Prostate gland (tissue), 2 donors: Measurements from ENCODE around the gene PRDM16. TPM values are rescaled to one million over a fixed set of nuclear protein-coding genes. Genes with fewer than 3 reads are reported as not detected.
"Not testable (repeated sequence)": the region's sequence is repeated elsewhere in the genome, so short reads cannot be mapped to it uniquely, and the experiment has no call there.

Experiments used
- DNase-seq: peaks from one replicate; pipeline ENCODE4 v3.0.0-alpha.2; 2019; ENCODE audit warnings: low spot score
- H3K27ac ChIP-seq, 2 donors: fragments of 200-600 bp; sonication (generic); 2 replicates each; pipeline ENCODE4 v1.5.1; 2017 to 2019
- H3K27me3 ChIP-seq: fragments of 200-600 bp; sonication (generic); replicated peaks from 2 replicates; pipeline ENCODE4 v1.5.1; 2019; ENCODE audit not compliant: insufficient read depth
- H3K36me3 ChIP-seq, 2 donors: fragments of 200-600 bp; sonication (generic); 1 replicate in 1 of 2; 2 replicates in 1 of 2; pipeline versions ENCODE4 v1.5.1 to v1.8.1; 2017 to 2019
- H3K4me1 ChIP-seq: fragments of 200-600 bp; sonication (generic); replicated peaks from 2 replicates; pipeline ENCODE4 v1.5.1; 2019
- H3K4me3 ChIP-seq, 2 donors: fragments of 200-600 bp; sonication (generic); 2 replicates each; pipeline ENCODE4 v1.5.1; 2017 to 2019
- H3K9me3 ChIP-seq: fragments of 200-600 bp; sonication (generic); 2 replicates; pipeline ENCODE4 v1.5.1; 2017
- POLR2A ChIP-seq: fragments of 450-650 bp; IDR thresholded peaks from one replicate; pipeline ENCODE4 v1.6.1; 2016; ENCODE audit warnings: antibody characterized with exemption, mild to moderate bottlenecking
- POLR2AphosphoS5 ChIP-seq: sonication (generic); formaldehyde crosslinking; IDR thresholded peaks from one replicate; pipeline ENCODE4 v1.6.1; 2017; ENCODE audit warnings: antibody characterized with exemption
- WGBS: methylation state at CpG from one replicate; pipeline ENCODE4 v1.1.5; 2018; 5-methylcytosine and 5-hydroxymethylcytosine counted together
- intact Hi-C: fragments of 100-400 bp; cut with DNase I; formaldehyde crosslinking; loops from one replicate; pipeline ENCODE4 v1.14.2; 2022
- total RNA-seq, 2 donors: library from RNA; depleted of rRNA; stranded (reverse); fragments of >200 nt; gene quantifications; one replicate each; pipeline ENCODE4 v1.1.0, GENCODE V29; 2016
- TF ChIP-seq, protein P1 (sequence below), 4 experiments: fragments of 200-600 bp in 2 of 4; fragments of 450-650 bp in 2 of 4; sonication (generic) in 2 of 4; IDR thresholded peaks; 1 replicate in 3 of 4; 2 replicates in 1 of 4; pipeline ENCODE4 v1.5.1; 2016 to 2019; ENCODE audit warnings: antibody characterized with exemption in 4 of 4, mild to moderate bottlenecking in 2 of 4, moderate library complexity in 2 of 4

PRDM16 gene
- total RNA-seq, 2 donors from 2014 or later, result 0.23 to 6.5 TPM

GRCh38 chr1:3084726-3085125 lies 15.7 kb downstream of the PRDM16 start:
- no peaks in the 10 kb centered on the region for H3K27me3 ChIP-seq
- WGBS, result 90% methylated on average over 12 of the region's 12 CpGs
- no peak overlapping the region for H3K4me3 ChIP-seq
- intact Hi-C loops, result no loop called here
- no peaks in the 10 kb centered on the region for H3K9me3 ChIP-seq
- H3K27ac ChIP-seq, result no peak overlapping the region
- no peaks in the 10 kb centered on the region for H3K4me1 ChIP-seq
- no peaks in the 10 kb centered on the region for H3K36me3 ChIP-seq
- no peak for TF ChIP-seq POLR2AphosphoS5
- TF ChIP-seq, protein P1, sequence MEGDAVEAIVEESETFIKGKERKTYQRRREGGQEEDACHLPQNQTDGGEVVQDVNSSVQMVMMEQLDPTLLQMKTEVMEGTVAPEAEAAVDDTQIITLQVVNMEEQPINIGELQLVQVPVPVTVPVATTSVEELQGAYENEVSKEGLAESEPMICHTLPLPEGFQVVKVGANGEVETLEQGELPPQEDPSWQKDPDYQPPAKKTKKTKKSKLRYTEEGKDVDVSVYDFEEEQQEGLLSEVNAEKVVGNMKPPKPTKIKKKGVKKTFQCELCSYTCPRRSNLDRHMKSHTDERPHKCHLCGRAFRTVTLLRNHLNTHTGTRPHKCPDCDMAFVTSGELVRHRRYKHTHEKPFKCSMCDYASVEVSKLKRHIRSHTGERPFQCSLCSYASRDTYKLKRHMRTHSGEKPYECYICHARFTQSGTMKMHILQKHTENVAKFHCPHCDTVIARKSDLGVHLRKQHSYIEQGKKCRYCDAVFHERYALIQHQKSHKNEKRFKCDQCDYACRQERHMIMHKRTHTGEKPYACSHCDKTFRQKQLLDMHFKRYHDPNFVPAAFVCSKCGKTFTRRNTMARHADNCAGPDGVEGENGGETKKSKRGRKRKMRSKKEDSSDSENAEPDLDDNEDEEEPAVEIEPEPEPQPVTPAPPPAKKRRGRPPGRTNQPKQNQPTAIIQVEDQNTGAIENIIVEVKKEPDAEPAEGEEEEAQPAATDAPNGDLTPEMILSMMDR (IDR thresholded peaks at IDR 0.05), result no peak
- no peak for TF ChIP-seq POLR2A
- no peak for DNase-seq

- Histone ChIP-seq H3K36me3 (no peaks in the 10 kb centered on the region), H3K27ac (no peak overlapping the region), H3K9me3 (no peaks in the 10 kb centered on the region), H3K27me3 (no peaks in the 10 kb centered on the region), H3K4me1 (no peaks in the 10 kb centered on the region), H3K4me3 (no peak overlapping the region)
- TF ChIP-seq POLR2AphosphoS5 (no peak), POLR2A (no peak)
- TF ChIP-seq, protein P1 (IDR thresholded peaks at IDR 0.05), result no peak
- DNase-seq, result no peak
- WGBS, result 93% methylated on average over 7 of the region's 8 CpGs
- intact Hi-C loops, result no loop called here
These were observed 16.7 kb downstream of the PRDM16 start for GRCh38 chr1:3085721-3086120.

DNA sequence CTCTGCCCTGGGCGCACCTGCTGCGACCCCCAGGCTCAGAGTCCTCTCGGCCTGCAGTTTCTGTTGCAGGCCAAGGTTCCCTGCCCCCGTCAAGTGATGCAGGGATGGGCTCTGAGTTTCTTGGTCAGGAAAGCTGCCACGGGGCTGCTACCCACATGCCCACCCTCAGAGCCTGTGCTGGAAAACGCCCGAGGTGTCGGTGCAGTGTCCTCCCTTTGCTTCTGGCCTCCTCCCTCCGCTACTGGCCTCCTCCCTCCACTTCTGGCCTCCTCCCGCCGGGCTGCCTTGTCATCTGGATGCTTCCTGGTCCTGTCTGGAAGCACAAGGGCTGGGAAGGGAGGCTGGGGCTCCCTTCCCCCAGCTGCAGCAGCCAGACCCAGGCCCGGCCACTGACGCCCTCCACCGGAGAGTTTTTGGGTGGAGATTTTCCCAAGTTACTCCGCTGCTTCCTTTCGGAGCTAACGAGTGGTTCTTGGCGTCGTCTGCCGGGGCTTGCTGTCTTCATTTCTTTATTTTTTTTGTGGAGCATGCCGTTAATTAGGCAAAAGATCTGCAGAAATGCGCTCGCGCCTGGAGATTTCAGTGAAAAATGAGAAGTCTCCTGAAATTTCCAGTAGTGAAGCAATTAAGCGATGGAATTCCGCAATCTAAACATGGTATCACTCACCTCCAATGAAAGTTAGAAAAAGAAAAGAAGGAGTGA lies 17.4 kb downstream of the PRDM16 start:
- TF ChIP-seq POLR2A, result no peak
- TF ChIP-seq POLR2AphosphoS5, result no peak
- TF ChIP-seq, protein P1 (IDR thresholded peaks at IDR 0.05), result no peak
- Histone ChIP-seq H3K9me3 (no peaks in the 10 kb centered on the region), H3K27me3 (no peaks in the 10 kb centered on the region), H3K4me1 (no peaks in the 10 kb centered on the region), H3K4me3 (no peak overlapping the region), H3K27ac (no peak overlapping the region), H3K36me3 (no peaks in the 10 kb centered on the region)
- 86% methylated on average over 26 of the region's 26 CpGs for WGBS
- no peak for DNase-seq
- intact Hi-C loops, result no loop called here

- WGBS, result 74% methylated on average over 17 of the region's 17 CpGs
- DNase-seq, result no peak
- TF ChIP-seq POLR2AphosphoS5 (no peak), POLR2A (no peak)
- TF ChIP-seq, protein P1 (IDR thresholded peaks at IDR 0.05), result no peak
- Histone ChIP-seq H3K9me3 (no peaks in the 10 kb centered on the region), H3K27ac (no peak overlapping the region), H3K4me1 (no peaks in the 10 kb centered on the region), H3K4me3 (no peak overlapping the region), H3K36me3 (no peaks in the 10 kb centered on the region), H3K27me3 (no peaks in the 10 kb centered on the region)
- intact Hi-C loops, result no loop called here
These were observed 18.0 kb downstream of the PRDM16 start for GRCh38 chr1:3087049-3087448.

DNA sequence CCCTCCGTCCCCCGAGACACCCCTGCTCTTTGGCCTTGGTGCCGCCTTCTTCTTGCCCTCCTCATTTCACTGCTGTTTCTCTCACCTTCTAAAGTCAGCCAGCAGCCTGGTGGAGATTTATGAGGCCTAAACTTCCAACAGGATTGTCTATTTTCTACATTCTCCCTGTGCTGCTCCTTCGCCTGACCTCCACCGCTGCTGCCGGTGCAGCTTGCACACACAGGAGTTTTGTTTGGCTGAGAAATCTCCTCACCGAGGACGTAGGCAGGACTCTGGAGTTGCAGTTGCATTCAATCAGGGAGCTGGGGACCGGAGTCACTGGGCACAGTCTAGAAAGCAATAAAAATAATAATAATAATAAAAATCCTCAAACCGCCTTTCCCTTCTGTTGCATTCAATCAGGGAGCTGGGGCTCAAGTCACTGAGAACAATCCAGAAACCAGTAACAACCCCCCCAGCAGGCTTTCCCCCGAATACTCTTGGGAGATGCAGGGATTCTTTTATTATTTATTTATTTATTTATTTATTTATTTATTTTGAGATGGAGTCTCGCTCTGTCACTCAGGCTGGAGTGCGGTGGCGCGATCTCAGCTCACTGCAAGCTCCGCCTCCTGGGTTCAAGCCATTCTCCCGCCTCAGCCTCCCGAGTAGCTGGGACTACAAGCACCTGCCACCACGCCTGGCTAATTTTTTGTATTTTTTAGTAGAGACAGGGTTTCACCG lies 19.1 kb downstream of the PRDM16 start:
- H3K27me3 ChIP-seq, intact Hi-C loops: not testable (repeated sequence)

More for the DNA sequence above, 19.1 kb downstream of the PRDM16 start:
- not testable (repeated sequence) for DNase-seq, H3K9me3 ChIP-seq, H3K4me1 ChIP-seq, H3K4me3 ChIP-seq, H3K27ac ChIP-seq, H3K36me3 ChIP-seq
- WGBS, result 75% methylated on average over 20 of the region's 20 CpGs
